NB4 (cell line): Measurements from ENCODE around the gene JAKMIP3.
A peak's percentile ranks its signal among the peaks of the same experiment; 100 is the strongest.

Experiments used
- DNase-seq: peaks from one replicate; pipeline ENCODE4 v3.0.0; 2010; ENCODE audit warnings: low read depth
- H3K4me3 ChIP-seq: one replicate; pipeline ENCODE4 v1.5.1; 2011; ENCODE audit warnings: mild to moderate bottlenecking, low read depth, low read length, moderate library complexity
- MYC ChIP-seq: IDR thresholded peaks from 2 replicates; pipeline ENCODE4 v1.6.1; 2011; ENCODE audit warnings: low read depth, low read length
- POLR2A ChIP-seq: IDR thresholded peaks from 2 replicates; pipeline ENCODE4 v1.6.1; 2011; ENCODE audit warnings: mild to moderate bottlenecking; ENCODE audit not compliant: insufficient read length; ENCODE audit errors: extremely low read depth
- TF ChIP-seq, protein P1 (sequence below): IDR thresholded peaks from one replicate; pipeline ENCODE4 v1.5.1; 2012; ENCODE audit warnings: low read depth, low read length
- TF ChIP-seq, protein P2 (sequence below): IDR thresholded peaks from 2 replicates; pipeline ENCODE4 v1.6.1; 2011; ENCODE audit warnings: low read depth, low read length

The JAKMIP3 gene

DNA sequence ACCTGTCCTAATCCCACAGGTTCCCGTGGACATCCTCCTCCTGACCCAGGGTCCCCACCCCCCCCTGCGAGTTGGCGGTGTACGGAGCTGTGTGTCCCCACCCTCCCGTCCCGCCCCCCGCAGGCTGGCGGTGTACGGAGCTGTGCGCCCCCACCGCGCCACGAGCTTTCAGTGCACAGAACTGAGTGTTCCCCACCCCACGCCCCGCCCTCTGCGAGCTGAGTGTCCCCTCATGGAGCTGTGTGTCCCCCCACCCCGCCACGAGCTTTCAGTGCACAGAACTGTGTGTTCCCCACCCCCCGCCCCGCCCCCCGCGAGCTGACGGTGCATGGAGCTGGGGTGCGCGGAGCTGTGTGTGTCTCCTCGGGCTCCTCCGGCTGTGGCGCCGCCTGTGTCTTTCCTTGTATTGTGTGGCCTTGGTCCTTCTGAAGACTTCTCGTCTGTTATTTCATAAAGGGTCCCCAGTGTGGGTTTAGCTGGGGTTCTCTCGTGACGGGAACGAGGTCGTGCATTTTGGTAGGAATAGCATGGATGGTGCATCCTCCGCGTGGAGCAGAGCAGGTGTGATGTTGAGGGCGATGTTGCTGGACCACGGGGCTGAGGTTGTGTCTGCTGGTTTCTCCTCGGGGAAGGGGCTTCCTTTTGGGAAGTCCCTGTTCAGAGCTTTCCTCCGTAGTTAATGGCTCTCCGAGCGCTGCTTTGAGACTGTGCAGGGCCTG, 18.0 kb upstream of the JAKMIP3 start:
- no peak for DNase-seq
- no peak overlapping the region for H3K4me3 ChIP-seq
- TF ChIP-seq, protein P1, sequence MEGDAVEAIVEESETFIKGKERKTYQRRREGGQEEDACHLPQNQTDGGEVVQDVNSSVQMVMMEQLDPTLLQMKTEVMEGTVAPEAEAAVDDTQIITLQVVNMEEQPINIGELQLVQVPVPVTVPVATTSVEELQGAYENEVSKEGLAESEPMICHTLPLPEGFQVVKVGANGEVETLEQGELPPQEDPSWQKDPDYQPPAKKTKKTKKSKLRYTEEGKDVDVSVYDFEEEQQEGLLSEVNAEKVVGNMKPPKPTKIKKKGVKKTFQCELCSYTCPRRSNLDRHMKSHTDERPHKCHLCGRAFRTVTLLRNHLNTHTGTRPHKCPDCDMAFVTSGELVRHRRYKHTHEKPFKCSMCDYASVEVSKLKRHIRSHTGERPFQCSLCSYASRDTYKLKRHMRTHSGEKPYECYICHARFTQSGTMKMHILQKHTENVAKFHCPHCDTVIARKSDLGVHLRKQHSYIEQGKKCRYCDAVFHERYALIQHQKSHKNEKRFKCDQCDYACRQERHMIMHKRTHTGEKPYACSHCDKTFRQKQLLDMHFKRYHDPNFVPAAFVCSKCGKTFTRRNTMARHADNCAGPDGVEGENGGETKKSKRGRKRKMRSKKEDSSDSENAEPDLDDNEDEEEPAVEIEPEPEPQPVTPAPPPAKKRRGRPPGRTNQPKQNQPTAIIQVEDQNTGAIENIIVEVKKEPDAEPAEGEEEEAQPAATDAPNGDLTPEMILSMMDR = no peak
- no peak for TF ChIP-seq POLR2A
- TF ChIP-seq, protein P2, sequence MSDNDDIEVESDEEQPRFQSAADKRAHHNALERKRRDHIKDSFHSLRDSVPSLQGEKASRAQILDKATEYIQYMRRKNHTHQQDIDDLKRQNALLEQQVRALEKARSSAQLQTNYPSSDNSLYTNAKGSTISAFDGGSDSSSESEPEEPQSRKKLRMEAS = no peak
- no peak for TF ChIP-seq MYC

DNA sequence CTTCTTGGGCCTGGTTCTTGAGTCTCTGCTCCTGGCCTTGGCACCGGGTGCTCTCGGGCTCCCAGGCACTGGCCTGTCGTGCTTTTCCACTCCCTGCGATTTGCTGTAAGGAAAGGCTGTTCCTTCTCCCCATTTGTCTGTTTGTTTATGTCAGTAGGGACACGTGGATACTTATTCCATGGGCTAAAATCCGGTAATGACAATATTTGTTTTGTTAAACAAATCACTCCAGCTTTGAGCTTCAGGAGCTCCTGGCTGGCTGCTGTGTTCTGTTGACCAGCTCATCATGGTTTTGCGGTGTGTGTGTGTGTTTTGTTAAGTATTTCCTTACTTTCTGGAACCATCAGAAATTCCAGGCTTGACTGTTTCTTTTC, 17.5 kb upstream of the JAKMIP3 start:
- TF ChIP-seq MYC = no peak
- TF ChIP-seq POLR2A = no peak
- TF ChIP-seq, protein P1 = no peak
- TF ChIP-seq, protein P2 = no peak
- DNase-seq = no peak
- no peak overlapping the region for H3K4me3 ChIP-seq

DNA sequence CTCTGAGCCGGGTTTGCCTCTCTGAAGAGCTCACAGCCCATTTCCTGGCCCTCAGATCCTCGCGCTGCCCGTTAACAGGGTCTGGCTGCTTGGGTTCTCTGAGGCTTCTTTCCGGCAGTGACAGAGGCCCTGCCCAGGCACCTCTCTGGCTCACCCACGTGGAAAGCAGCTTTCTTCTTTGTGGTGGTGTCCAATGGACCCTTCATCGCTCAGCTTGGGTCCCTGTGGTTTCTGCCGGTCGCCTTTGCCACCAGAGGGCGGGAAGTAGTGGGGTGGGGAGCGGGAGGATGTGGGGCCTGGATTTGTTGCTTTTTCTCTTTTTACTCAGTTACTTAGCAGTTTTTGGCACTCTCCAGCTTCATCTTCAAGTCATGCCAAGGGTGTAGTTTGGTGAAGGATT, 15.6 kb upstream of the JAKMIP3 start:
- TF ChIP-seq POLR2A (no peak), MYC (no peak)
- TF ChIP-seq, protein P1 = no peak
- TF ChIP-seq, protein P2 = no peak
- no peak for DNase-seq
- H3K4me3 ChIP-seq = no peak overlapping the region

DNA sequence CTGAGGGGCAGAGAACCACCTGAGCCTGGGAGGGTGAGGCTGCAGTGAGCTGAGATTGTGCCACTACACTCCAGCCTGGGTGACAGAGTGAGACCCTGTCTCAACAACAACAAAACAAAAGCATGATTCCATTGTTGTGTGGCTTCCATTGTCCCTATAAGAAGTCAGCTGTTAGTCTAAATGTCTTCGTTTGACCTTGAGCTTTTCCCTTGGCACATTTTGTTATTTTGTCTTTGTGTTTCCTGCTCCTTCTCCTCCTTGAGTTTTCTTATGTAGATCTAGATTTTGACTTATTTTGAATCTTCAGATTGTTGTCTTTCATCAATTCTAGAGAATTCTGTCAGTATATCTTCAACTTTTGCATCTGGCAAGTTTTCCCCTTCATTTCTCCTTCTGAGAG, 13.6 kb upstream of the JAKMIP3 start:
- DNase-seq = no peak
- H3K4me3 ChIP-seq = no peak overlapping the region
- TF ChIP-seq POLR2A (no peak), MYC (no peak)
- TF ChIP-seq, protein P1 = no peak
- TF ChIP-seq, protein P2 = no peak

DNA sequence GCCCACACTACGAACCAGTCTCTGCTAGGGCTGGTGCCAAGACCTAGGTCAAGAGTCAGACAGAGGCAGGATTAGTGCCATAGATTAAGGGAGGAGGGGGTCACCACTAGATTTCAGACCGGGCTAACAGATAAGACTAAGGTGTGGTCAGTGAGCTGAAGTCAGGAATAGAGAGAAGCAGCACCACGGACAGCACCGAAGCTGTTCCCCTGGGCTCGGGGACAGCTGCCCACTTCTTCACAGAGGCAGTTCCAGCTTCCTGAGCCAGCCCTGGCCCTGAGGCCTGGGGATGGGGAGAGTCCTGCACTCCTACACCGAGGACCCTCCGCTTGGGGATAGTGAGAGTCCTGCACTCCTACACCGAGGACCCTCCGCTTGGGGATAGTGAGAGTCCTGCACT, 11.2 kb upstream of the JAKMIP3 start:
- H3K4me3 ChIP-seq = no peak overlapping the region
- TF ChIP-seq, protein P1 = no peak
- TF ChIP-seq, protein P2 = no peak
- TF ChIP-seq POLR2A (no peak), MYC (no peak)
- DNase-seq = peak; percentile 38
